ENCODE data around the gene LRRN3.
A peak's percentile ranks its signal among the peaks of the same experiment; 100 is the strongest.

The LRRN3 gene

DNA sequence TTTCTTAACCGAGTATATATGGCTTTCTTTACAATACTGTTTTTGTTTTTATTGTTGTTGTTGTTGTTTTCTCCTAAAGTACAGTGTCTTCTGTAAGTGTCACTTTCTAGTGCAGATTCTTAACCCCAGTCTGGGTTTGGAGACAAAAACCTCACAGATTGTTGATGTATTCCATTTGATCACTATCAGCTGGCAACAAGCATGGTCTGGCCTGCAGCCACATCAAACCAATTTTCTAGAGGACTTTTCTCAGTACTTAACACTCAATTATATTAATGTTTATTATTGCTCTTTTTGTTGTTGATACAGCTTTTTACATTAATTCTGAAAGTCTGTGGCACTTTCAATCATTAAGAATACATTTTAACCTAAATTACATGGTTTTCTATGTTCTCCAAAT lies 17.1 kb downstream of the LRRN3 start:
- no peak for DNase-seq

DNA sequence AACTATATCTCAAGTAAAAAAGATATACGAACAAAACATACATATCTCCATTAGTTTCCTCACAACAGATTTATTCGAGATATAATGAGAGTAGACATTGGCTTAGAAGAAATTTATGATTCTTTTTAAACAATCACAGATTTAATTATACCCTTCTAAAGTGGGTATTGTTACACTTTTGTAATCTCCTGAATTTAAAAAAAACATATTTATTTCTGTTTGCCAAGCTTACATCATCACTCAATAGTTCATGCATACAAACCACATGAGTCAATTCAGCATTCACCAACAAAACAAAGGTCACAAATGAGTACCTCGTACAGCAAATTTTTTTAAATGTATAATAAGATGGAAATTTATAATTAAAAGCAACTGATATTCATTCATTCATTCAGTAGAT lies 17.6 kb downstream of the LRRN3 start:
- no peak for DNase-seq

DNA sequence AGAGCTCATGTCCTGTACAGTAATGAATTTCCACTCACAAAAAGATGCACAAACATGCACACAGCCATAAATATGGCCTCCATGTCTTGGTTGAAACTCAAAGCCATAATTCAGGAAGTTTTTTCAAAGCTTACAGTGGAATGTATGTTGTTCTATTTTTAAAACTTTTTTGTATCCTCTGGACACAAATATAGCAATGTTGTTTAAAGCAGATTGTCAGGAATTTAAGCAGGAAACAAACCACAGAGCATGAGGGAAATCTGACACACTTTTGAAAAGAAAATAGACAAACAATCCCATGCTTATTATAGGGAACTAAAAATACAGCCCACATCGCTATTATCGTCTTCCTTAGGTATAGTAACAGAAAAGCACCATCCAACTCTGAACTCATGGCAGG lies 21.5 kb downstream of the LRRN3 start:
- no peak for DNase-seq

DNA sequence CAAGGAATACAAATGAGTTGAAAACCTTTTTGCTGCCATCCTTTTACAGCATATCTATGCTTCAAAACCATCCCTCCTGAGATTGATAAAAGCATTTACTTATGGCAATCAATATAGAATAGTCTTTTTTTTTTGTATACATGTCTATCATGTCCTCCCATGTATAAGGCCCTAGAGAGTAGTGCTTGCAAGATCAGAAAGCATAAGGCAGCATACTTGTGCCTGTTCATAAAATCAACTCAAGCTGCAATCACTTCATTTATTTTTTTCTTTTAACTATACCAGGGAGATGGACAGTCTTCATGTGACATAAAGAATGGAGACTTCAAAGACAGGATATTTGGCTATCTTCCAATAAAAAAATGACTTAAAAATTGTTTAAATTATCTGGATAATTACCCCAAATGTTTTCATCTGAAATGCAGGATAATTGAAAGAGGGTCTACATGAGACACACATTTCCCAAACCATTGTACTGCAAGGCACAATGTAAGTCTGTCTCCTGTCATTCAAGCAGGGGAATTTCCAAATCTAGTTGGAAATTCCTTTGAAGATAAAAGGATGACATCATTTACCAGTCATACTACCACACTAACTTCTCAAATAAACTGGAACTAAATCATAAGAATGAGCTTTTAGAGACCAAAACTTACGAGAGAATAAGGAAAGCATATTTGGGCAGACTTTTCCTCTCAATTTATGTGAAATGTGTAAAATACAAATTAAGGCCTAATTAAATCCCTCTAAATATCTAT lies 22.5 kb downstream of the LRRN3 start:
- DNase-seq, result no peak

DNA sequence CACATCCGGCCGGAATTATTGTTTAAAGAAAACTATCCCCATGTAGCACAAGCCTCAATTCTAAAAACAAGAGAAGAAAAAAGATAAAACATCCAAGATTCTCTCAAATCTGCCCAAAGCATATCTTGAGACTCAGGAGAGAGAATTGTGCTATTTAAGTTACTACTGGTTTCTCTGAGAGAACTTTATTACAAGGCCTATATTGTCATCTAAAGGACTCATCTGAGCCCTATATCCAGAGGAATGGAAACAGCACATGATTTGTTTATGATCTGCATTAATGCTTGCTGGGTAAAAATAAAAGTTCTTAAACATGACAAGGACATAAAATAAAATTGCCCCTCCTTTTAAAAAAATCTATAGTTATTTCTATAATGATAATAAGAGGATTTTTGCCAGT lies 25.0 kb downstream of the LRRN3 start:
- DNase-seq, result no peak

GRCh38 chr7:111126987-111127386 lies 36.1 kb downstream of the LRRN3 start:
- peak; percentile 24 for DNase-seq

GRCh38 chr7:111129435-111129834 lies 38.5 kb downstream of the LRRN3 start:
- no peak for DNase-seq

- DNase-seq, result no peak
Measured at GRCh38 chr7:111132833-111133232, 41.9 kb downstream of the LRRN3 start.

DNA sequence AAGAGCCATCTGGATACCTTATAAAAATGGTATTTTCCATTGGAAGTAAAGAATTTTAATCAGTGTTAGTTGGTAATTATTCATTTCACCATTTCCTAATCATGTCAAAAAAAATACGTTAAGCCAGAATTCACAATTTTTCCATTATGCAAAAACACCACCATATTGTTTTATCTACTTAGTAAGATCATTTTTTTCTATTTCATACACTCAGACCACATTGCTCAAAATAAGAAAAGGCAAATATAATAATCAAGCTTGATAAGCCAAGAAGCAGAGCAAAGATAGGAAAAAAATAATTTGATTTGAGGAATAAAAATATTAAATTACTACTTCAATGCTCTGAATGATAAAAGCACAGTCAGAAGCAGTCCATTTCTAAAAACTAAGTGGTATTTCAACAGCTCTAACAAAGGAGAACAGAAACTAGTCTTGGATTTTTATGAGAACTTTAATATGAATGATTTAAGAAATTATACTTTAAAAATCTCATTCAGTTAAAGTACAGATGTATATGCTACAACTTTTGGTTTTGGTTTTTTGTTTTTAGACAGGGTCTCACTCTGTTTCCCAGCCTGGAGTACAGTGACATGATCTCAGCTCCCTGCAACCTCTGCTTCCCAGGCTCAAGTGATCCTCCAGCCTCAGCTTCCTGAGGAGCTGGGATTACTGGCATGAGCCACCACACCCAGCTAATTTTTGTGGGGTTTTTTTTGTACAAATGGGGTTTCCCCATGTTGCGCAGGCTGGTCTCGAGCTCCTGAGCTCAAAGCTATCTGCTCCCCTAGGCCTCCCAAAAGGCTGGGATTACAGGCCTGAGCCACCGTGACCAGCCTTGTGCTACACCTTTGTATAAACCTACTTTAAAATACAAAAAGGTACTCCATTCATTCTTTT lies 46.6 kb downstream of the LRRN3 start:
- no peak for DNase-seq

- DNase-seq, result peak; percentile 11
Measured at GRCh38 chr7:111138193-111138569, 47.3 kb downstream of the LRRN3 start.

GRCh38 chr7:111138586-111138985 lies 47.7 kb downstream of the LRRN3 start:
- no peak for DNase-seq

GRCh38 chr7:111140091-111140865 lies 49.4 kb downstream of the LRRN3 start:
- DNase-seq, result no peak

- DNase-seq, result no peak
Measured at GRCh38 chr7:111145472-111145871, 54.5 kb downstream of the LRRN3 start.

DNA sequence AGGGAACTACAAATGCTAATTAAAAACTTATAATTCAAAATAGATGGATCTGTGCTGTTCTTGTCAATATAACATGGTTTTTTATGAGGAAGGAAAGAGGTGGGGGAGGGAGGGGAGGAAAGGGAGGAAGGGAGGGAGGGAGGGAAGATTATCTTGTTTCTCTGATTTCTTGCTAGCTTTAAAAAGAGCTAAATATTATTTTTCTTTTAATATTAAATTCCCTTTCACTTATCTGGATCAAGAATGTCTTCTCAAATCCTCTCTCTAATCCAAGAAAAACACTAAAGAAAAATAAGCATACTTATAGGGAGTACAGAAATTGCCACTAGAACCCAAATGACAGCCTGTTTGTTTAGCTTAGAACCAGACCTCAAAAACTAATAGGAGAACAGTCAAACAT lies 55.2 kb downstream of the LRRN3 start:
- DNase-seq, result no peak

DNA sequence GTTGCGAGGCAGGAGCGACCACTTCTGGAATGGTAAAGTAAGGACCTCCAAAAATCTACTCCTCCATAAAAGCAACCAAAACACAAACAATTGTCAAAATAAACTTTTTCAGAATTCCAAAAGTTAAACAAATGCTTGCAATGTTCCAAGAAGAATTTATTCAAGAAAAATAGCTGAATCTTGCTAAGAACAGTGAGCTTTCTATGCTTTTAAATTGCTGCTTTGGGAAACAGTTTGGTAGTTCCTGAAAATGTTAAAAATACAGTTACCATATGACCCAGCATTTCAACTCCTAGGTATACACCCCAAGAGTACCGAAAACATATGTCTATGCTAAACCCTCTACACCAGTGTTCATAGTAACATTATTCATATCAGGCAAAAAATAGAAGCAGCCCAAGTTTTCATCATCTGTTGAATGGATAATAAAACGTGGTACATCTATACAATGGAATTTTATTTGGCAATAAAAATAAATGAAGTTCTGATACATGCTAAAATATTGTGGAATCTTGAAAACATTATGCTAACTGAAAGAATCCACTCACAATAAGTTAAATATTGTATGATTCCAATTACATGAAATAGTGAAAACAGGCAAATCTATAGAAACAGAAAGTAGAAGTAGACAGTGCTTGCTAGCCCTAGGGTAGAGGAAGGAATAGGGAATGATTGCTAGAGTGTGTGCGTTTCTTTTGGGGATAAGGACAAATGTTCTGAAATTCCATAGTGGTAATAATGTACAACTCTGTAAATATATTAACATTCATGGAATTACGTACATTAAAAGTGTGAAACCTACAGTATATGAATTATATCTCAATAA lies 57.0 kb downstream of the LRRN3 start:
- no peak for DNase-seq

DNA sequence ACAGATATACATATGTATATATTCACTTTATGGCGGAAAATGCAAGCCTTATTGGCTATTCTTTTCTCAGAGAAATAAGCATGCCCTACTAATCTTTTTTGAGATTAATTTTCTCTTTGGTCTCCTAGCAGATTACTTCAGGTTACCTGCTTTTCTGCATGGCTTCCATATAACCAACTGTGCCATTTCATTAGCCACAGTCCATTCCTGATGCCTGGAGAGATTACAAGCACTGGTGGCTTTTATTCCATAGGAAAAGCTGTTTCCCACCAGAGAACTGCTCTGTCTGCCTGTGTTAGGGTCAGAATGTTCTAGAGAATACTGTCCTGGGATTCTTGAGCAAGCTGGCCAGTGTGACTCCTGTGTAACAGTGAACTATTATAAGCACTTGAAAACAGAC lies 59.8 kb downstream of the LRRN3 start:
- no peak for DNase-seq

- DNase-seq, result no peak
Measured at GRCh38 chr7:111159426-111159825, 68.5 kb downstream of the LRRN3 start.

DNA sequence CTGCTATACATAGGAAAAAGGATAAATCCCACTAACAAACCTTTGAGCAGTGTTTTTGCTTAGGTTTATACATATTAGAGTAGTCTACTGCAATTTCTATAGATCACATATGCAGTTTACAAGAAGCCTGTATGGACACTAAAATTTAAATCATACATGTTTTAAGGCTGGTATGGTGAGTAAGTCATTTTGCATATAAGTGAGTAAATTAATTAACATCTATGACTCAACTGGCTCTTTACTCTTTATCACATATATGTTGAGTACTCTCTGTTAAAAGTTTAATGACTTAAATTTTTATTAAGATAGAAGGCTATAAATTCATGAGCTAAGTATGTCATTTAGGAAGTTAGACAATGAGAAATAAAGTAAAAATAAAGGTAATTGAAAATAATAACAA lies 69.4 kb downstream of the LRRN3 start:
- no peak for DNase-seq

- DNase-seq, result no peak
Measured at GRCh38 chr7:111162692-111163091, 71.8 kb downstream of the LRRN3 start.

DNA sequence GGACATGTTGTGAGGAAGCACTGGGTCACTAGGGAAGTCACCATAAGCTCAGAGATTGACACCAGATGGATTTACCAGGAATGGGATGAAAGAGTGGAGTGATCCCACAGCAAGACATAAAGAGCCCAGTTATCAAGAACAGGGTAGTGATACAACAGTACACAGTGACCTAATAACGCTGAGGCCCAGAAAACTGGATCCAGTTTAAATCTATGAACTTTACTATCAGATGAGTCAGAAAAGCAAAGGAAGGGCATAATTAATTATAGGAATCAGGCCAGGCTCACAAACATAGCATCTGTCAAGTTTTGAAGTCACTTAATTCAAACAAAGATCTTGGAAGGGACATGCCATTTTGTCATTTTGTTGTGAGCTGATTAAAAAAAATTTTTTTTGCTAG lies 73.5 kb downstream of the LRRN3 start:
- no peak for DNase-seq

- DNase-seq, result no peak
Measured at GRCh38 chr7:111168182-111168581, 77.3 kb downstream of the LRRN3 start.

- no peak for DNase-seq
Measured at GRCh38 chr7:111172564-111173257, 81.8 kb downstream of the LRRN3 start.
